Measurements from ENCODE around the gene FOXO1.

Gene FOXO1

GRCh38 chr13:40550130-40550529 lies 116.3 kb downstream of the FOXO1 start:
- TF ChIP-seq TAF1 (IDR thresholded peaks at IDR 0.05; ENCODE audit: borderline replicate concordance, low read depth, low read length), result no peak
- no peak for TF ChIP-seq POLR2AphosphoS5 (IDR thresholded peaks at IDR 0.05; ENCODE audit: low read depth, low read length)
- TF ChIP-seq POLR2A (IDR thresholded peaks at IDR 0.05; ENCODE audit: low read depth, low read length), result no peak
- FAIRE-seq, result no peak
- DNase-seq (ENCODE audit: insufficient read length), result no peak

DNA sequence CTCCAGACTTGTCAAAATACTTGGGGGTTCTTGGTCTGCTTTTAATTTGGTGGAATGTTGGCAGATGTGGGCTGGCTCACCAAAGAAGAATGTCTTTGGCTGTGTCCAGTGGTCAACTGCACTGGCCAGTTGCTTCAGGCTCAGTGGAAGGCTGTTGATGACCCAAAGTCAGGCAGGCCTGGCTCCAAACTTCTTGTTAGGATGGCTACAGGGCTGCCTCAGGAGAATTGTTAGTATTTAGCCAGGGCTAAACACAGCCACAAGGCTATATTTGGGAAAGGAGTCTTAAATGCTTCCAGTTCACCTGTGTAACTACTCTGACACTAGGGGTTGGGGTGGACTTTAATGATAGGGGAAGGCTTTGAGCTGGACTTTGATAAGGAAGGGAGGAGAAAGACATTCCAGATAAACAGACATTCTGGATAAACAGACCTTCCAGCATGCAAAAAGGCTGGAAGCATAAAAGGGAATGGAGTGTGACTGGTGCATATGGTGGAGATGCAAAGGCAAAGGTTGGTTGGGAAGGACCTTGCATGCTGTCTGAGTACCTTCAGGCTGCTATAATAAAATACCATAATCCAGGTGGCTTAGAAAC lies 116.8 kb downstream of the FOXO1 start:
- TF ChIP-seq POLR2A (IDR thresholded peaks at IDR 0.05; ENCODE audit: low read depth, low read length) (no peak), POLR2AphosphoS5 (IDR thresholded peaks at IDR 0.05; ENCODE audit: low read depth, low read length) (no peak)
- DNase-seq (ENCODE audit: insufficient read length) (no peak), FAIRE-seq (no peak)

GRCh38 chr13:40547591-40548315 lies 118.7 kb downstream of the FOXO1 start:
- DNase-seq (ENCODE audit: insufficient read length) (no peak), FAIRE-seq (no peak)
- TF ChIP-seq POLR2A (IDR thresholded peaks at IDR 0.05; ENCODE audit: low read depth, low read length) (no peak), POLR2AphosphoS5 (IDR thresholded peaks at IDR 0.05; ENCODE audit: low read depth, low read length) (no peak), TAF1 (IDR thresholded peaks at IDR 0.05; ENCODE audit: borderline replicate concordance, low read depth, low read length) (no peak)

- DNase-seq (ENCODE audit: insufficient read length) (no peak), FAIRE-seq (no peak)
- no peak for TF ChIP-seq POLR2AphosphoS5 (IDR thresholded peaks at IDR 0.05; ENCODE audit: low read depth, low read length)
- TF ChIP-seq POLR2A (IDR thresholded peaks at IDR 0.05; ENCODE audit: low read depth, low read length), result no peak
- TF ChIP-seq TAF1 (IDR thresholded peaks at IDR 0.05; ENCODE audit: borderline replicate concordance, low read depth, low read length), result no peak
Observed at GRCh38 chr13:40546047-40546446, 120.4 kb downstream of the FOXO1 start.

DNA sequence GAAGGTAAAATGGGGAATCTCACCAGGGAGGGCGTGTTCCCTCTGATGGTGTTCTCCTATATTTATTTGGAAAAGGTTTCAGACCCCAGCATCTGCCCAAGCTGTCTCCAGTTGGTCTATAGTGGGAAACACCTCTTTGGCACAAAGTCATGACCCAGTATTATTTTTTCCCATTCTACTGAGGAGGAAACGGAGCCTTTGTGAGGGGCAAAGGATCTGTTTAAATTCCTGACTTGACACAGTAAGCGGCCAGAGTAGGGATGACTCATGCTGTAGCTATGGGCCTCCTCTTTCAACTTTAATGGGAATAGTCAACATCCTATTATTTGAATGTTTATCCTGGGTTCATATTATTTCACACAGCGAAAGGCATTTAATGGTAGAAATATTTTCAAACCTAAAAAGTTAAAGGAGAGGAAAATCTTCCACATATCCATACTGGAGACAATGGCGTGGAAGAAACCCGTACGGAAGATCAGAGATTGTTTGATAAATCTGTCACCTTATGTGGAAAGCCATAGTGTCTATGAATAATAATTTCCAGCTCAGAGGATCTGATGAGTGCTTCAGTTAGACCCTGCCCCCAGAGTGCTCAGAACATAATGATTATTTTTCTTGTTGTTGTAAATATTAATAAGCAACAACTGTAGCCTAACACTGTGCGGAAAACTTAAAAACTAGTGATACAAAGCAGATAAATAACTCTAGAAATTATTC lies 126.0 kb downstream of the FOXO1 start:
- FAIRE-seq, result no peak
- no peak for DNase-seq (ENCODE audit: insufficient read length)
- TF ChIP-seq POLR2AphosphoS5 (IDR thresholded peaks at IDR 0.05; ENCODE audit: low read depth, low read length) (no peak), POLR2A (IDR thresholded peaks at IDR 0.05; ENCODE audit: low read depth, low read length) (no peak), TAF1 (IDR thresholded peaks at IDR 0.05; ENCODE audit: borderline replicate concordance, low read depth, low read length) (no peak)

- no peak for DNase-seq (ENCODE audit: insufficient read length)
- no peak for FAIRE-seq
- TF ChIP-seq POLR2A (IDR thresholded peaks at IDR 0.05; ENCODE audit: low read depth, low read length), result no peak
- TF ChIP-seq TAF1 (IDR thresholded peaks at IDR 0.05; ENCODE audit: borderline replicate concordance, low read depth, low read length), result no peak
- no peak for TF ChIP-seq POLR2AphosphoS5 (IDR thresholded peaks at IDR 0.05; ENCODE audit: low read depth, low read length)
Observed at GRCh38 chr13:40539576-40540327, 126.7 kb downstream of the FOXO1 start.

DNA sequence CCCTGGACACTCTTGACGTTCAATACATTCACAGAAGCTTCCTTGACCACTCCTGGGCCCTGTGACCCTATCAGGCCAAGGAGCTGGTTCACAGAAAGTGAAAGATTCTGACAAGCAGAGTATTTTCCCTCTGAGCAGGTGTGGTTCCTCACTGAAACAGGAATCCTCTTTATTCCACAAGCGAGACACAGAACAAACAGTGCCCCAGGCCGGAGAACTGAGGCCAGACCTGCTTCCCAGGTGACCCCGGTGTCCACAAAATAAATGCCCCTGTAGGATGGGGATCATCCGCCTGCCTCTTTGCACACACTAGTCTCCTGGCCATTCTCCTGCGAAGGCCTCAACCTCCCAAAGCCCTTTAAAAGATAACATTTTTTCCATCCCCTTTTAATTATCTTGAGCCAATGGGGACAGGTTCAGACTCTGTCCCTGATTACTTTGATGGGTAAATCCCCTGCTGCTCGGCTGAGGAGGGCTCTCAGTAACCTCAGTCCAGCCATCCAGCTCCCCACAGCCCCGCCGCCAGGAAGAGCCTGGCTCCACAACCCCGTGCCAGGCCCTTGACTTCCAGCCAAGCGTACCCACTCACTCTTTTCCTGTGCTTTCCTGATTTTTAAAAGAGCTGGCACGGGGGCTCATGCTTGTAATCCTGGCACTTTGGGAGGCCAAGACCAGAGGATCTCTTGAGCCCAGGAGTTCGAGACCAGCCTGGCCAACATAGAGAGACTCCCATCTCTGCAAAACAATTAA lies 129.1 kb downstream of the FOXO1 start:
- FAIRE-seq (no peak), DNase-seq (ENCODE audit: insufficient read length) (no peak)
- no peak for TF ChIP-seq POLR2AphosphoS5 (IDR thresholded peaks at IDR 0.05; ENCODE audit: low read depth, low read length)
- no peak for TF ChIP-seq POLR2A (IDR thresholded peaks at IDR 0.05; ENCODE audit: low read depth, low read length)
- TF ChIP-seq TAF1 (IDR thresholded peaks at IDR 0.05; ENCODE audit: borderline replicate concordance, low read depth, low read length), result no peak

- DNase-seq (ENCODE audit: insufficient read length), result no peak
- no peak for FAIRE-seq
- TF ChIP-seq POLR2AphosphoS5 (IDR thresholded peaks at IDR 0.05; ENCODE audit: low read depth, low read length), result no peak
- TF ChIP-seq POLR2A (IDR thresholded peaks at IDR 0.05; ENCODE audit: low read depth, low read length), result no peak
- no peak for TF ChIP-seq TAF1 (IDR thresholded peaks at IDR 0.05; ENCODE audit: borderline replicate concordance, low read depth, low read length)
Observed at GRCh38 chr13:40536443-40537113, 129.9 kb downstream of the FOXO1 start.

DNA sequence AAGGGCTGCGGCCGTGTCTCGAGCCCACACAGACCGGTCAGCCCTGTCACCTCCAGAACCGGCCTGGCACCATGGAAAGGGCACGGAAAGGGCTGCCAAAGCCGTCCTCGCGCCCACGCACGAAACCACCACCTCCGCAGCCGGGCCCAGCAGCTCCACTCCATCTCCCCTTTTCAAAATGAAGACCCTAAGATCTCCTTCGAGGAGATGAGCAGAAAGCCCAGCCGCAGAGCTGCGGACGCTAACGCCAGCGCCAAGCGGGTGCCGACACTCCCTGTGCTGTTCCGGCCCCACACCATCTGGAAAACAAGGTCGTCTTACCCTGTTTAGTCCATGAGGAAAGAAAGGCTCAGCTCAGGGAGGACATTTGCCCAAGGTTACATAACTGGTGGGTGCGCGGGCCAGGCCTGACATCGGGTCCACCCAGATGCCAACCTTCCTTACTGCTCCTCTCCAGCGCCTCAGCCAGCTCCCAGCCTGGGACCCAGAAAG lies 131.1 kb downstream of the FOXO1 start:
- DNase-seq (ENCODE audit: insufficient read length), result no peak
- no peak for FAIRE-seq
- TF ChIP-seq POLR2A (IDR thresholded peaks at IDR 0.05; ENCODE audit: low read depth, low read length) (no peak), TAF1 (IDR thresholded peaks at IDR 0.05; ENCODE audit: borderline replicate concordance, low read depth, low read length) (no peak), POLR2AphosphoS5 (IDR thresholded peaks at IDR 0.05; ENCODE audit: low read depth, low read length) (no peak)

DNA sequence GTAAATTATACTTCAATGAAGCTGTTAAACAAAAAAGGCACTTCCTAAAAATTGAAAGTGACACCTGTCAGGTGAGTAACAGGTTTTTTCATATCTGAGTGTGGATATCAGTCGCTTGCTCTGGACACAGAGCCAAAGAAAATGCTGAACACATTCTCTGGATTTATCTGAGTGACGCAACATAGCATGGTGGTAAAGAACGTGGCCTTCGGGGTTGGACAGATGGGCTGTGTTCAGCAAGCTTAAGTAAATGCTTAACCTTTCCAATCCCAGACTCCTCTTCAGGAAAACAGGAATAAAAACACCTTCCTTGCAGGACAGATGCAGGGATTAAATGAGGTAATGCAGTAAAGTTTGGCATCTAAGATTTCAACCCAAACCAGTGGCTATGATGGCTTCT lies 132.0 kb downstream of the FOXO1 start:
- DNase-seq (ENCODE audit: insufficient read length) (no peak), FAIRE-seq (no peak)
- TF ChIP-seq POLR2A (IDR thresholded peaks at IDR 0.05; ENCODE audit: low read depth, low read length), result no peak
- TF ChIP-seq TAF1 (IDR thresholded peaks at IDR 0.05; ENCODE audit: borderline replicate concordance, low read depth, low read length), result no peak
- no peak for TF ChIP-seq POLR2AphosphoS5 (IDR thresholded peaks at IDR 0.05; ENCODE audit: low read depth, low read length)

All from GM12892 (cell line).